H1 (cell line): ENCODE data around the gene TPT1.

Source experiments
- BRCA1 ChIP-seq: IDR thresholded peaks from 2 replicates; pipeline ENCODE4 v1.6.1; 2012; ENCODE audit warnings: low read depth, low read length, improper control_type of control experiment
- CTCF ChIP-seq, 3 experiments: IDR thresholded peaks; 1 replicate in 2 of 3; 2 replicates in 1 of 3; pipeline versions ENCODE4 v1.5.1 to v1.6.1; 2011; ENCODE audit warnings: low read length in 3 of 3, mild to moderate bottlenecking in 3 of 3, inconsistent platforms in 2 of 3, low read depth in 1 of 3, moderate library complexity in 1 of 3; ENCODE audit not compliant: insufficient read depth in 1 of 3; ENCODE audit errors: control extremely low read depth in 1 of 3
- HDAC2 ChIP-seq, 2 experiments: fragments of 300-600 bp in 1 of 2; sonication (generic) in 1 of 2; IDR thresholded peaks; 2 replicates each; pipeline ENCODE4 v1.6.1; 2011 to 2012; ENCODE audit warnings: low read depth in 2 of 2, low read length in 2 of 2, mild to moderate bottlenecking in 2 of 2, moderate library complexity in 2 of 2, borderline replicate concordance in 1 of 2, inconsistent platforms in 1 of 2
- MAFK ChIP-seq: IDR thresholded peaks from 2 replicates; pipeline ENCODE4 v1.6.1; 2012; ENCODE audit warnings: low read depth, mild to moderate bottlenecking, improper control_type of control experiment, low read length
- SUZ12 ChIP-seq: fragments of 200-600 bp; sonication (generic); IDR thresholded peaks from 2 replicates; pipeline ENCODE4 v1.6.1; 2012; ENCODE audit warnings: mild to moderate bottlenecking, inconsistent platforms, low read length, moderate library complexity, mixed read lengths
- TEAD4 ChIP-seq: IDR thresholded peaks from 2 replicates; pipeline ENCODE4 v1.6.1; 2012; ENCODE audit warnings: low read depth, low read length, inconsistent platforms, mixed read lengths
- ZNF274 ChIP-seq: IDR thresholded peaks from 2 replicates; pipeline ENCODE4 v1.7.0; 2012; ENCODE audit warnings: low read length, borderline replicate concordance; ENCODE audit errors: extremely low read depth

- no peak for TF ChIP-seq TEAD4
- no peak for TF ChIP-seq ZNF274
- TF ChIP-seq CTCF (IDR thresholded peaks at IDR 0.05; ENCODE audit: control extremely low read depth in 1 of 3, insufficient read depth in 1 of 3, low read depth in 1 of 3, low read length in 3 of 3) = no peak
- TF ChIP-seq BRCA1 = no peak
- no peak for TF ChIP-seq MAFK
- no peak for TF ChIP-seq SUZ12
- TF ChIP-seq HDAC2 (IDR thresholded peaks at IDR 0.05; ENCODE audit: borderline replicate concordance in 1 of 2, low read depth in 2 of 2, low read length in 2 of 2) = no peak
Measured at GRCh38 chr13:45315520-45316167, 25.3 kb downstream of the TPT1 start.
